AG04450 (cell line): Measurements from ENCODE around the gene KRT25. TPM values are rescaled to one million over a fixed set of nuclear protein-coding genes. Genes with fewer than 3 reads are reported as not detected.

Source experiments
- CTCF ChIA-PET: fragments of 300-600, 350-600 bp; formaldehyde crosslinking; extraction: SDS; loops from one replicate; lab custom pipeline; 2022; ENCODE audit warnings: antibody characterized with exemption, inconsistent platforms; lab: Charles Lee
- POLR2A ChIA-PET: fragments of 350-600 bp; formaldehyde crosslinking; extraction: SDS; loops from one replicate; lab custom pipeline; 2021; ENCODE audit warnings: antibody characterized with exemption, inconsistent platforms; lab: Yijun Ruan, JAX
- DNase-seq: peaks from one replicate; pipeline ENCODE4 v3.0.0-alpha.2; 2011; ENCODE audit warnings: low read depth, low spot score
- H3K27ac ChIP-seq: one replicate; pipeline ENCODE4 v1.5.1; 2012; ENCODE audit warnings: low read depth, low read length, control low read depth
- H3K27me3 ChIP-seq: one replicate; pipeline ENCODE4 v1.6.0; 2012; ENCODE audit warnings: low read length; ENCODE audit not compliant: control insufficient read depth, insufficient read depth
- H3K4me3 ChIP-seq: 2 replicates; pipeline ENCODE4 v1.5.1; 2011; ENCODE audit warnings: mild to moderate bottlenecking, low read depth, low read length, control low read depth
- H3K9me3 ChIP-seq: 2 replicates; pipeline ENCODE4 v1.5.1; 2012; ENCODE audit warnings: low read length; ENCODE audit not compliant: control insufficient read depth, insufficient read depth
- polyA plus RNA-seq: library from polyadenylated mRNA; depleted of rRNA; stranded (reverse); fragments of >200 nt; gene quantifications from 2 replicates; pipeline ENCODE4 v1.2.3, GENCODE V29; 2011; rRNA removed
- TF ChIP-seq, protein P1 (sequence below): IDR thresholded peaks from 2 replicates; pipeline ENCODE4 v1.5.1; 2011; ENCODE audit warnings: low read depth, low read length, control low read depth, inconsistent platforms

Gene KRT25
- polyA plus RNA-seq, 1 experiment = not detected

DNA sequence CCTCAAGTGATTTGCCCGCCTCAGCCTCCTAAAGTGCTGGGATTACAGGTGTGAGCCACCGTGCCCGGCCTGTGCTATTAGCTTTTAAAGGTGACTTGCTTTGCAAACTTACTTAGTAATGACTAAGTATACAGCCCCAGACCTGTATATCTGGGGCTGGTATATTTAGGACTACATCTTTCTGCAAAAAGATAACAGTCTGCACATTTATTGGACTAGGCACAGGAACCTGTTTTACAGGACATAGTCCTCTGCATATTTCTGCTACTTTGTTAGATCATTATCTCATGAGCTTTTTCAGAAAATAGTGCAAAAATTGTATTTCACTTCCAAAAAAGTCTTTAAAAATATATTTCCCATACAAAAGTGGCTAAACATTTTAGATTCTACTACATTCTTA, 52.9 kb downstream of the KRT25 start:
- Histone ChIP-seq H3K27me3 (peaks cover 21% of the 10 kb centered on the region), H3K4me3 (no peak overlapping the region), H3K27ac (no peak overlapping the region), H3K9me3 (no peaks in the 10 kb centered on the region)
- TF ChIP-seq, protein P1, sequence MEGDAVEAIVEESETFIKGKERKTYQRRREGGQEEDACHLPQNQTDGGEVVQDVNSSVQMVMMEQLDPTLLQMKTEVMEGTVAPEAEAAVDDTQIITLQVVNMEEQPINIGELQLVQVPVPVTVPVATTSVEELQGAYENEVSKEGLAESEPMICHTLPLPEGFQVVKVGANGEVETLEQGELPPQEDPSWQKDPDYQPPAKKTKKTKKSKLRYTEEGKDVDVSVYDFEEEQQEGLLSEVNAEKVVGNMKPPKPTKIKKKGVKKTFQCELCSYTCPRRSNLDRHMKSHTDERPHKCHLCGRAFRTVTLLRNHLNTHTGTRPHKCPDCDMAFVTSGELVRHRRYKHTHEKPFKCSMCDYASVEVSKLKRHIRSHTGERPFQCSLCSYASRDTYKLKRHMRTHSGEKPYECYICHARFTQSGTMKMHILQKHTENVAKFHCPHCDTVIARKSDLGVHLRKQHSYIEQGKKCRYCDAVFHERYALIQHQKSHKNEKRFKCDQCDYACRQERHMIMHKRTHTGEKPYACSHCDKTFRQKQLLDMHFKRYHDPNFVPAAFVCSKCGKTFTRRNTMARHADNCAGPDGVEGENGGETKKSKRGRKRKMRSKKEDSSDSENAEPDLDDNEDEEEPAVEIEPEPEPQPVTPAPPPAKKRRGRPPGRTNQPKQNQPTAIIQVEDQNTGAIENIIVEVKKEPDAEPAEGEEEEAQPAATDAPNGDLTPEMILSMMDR = no peak
- no peak for DNase-seq
- CTCF ChIA-PET = no interaction called here
- POLR2A ChIA-PET = no interaction called here

DNA sequence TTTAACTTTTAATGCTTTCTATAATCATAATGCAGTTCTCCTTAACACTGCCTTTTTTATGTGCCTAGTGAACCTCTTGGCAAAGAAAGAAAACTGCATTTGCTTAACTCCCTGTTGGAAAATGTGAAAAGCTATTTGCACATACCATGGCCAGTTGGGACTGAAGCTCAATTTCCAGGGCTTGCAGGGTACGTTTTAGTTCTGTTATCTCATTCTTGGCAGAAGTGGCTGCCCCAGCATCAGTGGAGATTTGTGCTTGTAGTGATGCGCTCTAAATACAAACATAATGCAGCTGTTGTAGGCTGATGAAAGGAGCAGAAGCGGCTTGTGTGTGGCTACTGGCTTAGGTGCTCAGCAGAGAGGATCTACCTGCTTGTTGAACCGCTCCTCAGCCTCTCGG, 55.3 kb downstream of the KRT25 start:
- no peak overlapping the region for H3K27ac ChIP-seq

DNA sequence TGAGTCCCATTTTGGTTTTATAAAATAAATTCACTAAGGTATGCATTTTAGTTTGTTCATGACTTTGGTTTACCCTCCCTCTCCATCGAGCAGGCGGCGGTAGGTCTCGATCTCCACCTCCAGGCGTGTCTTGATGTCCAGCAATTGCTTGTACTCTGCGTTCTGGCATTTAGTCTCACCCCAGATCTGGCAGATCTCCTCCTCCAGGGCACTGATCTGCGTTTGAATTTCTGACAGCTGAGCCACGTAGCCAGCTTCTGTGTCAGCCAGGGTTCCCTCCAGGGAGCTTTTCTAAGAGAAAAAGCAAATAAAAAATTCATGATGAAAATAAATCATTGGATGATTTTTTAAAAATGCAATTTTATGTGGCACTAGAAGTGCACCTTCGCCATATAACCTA, 55.8 kb downstream of the KRT25 start:
- no peak overlapping the region for H3K27ac ChIP-seq
- no peak overlapping the region for H3K4me3 ChIP-seq
- ChIA-PET POLR2A (no interaction called here), CTCF (no interaction called here)
- TF ChIP-seq, protein P1 = no peak
- H3K9me3 ChIP-seq = no peaks in the 10 kb centered on the region
- peaks cover 22% of the 10 kb centered on the region for H3K27me3 ChIP-seq
- DNase-seq = no peak

More for the DNA sequence above, 55.3 kb downstream of the KRT25 start:
- H3K27me3 ChIP-seq = peaks cover 23% of the 10 kb centered on the region
- ChIA-PET POLR2A (no interaction called here), CTCF (no interaction called here)
- TF ChIP-seq, protein P1 = no peak
- H3K9me3 ChIP-seq = no peaks in the 10 kb centered on the region
- no peak for DNase-seq
- H3K4me3 ChIP-seq = no peak overlapping the region

Other genes with a start within 250 kb of the KRT25 start
- 0.12 and 0.22 TPM in 2 replicates for gene CCR7, start 189.9 kb downstream of the KRT25 start, polyA plus RNA-seq
- 93.3 and 111 TPM in 2 replicates for gene SMARCE1, start 107.5 kb downstream of the KRT25 start, polyA plus RNA-seq
- gene KRT222, start 90.2 kb downstream of the KRT25 start, polyA plus RNA-seq = not detected in 2 replicates
- not detected in 2 replicates for gene KRT24, start 51.6 kb downstream of the KRT25 start, polyA plus RNA-seq
- gene KRT26, start 16.9 kb upstream of the KRT25 start, polyA plus RNA-seq = not detected in 2 replicates
- not detected in 2 replicates for gene KRT27, start 27.2 kb upstream of the KRT25 start, polyA plus RNA-seq
- not detected in 2 replicates for gene KRT28, start 44.6 kb upstream of the KRT25 start, polyA plus RNA-seq
- gene KRT10, start 67.3 kb upstream of the KRT25 start, polyA plus RNA-seq = 35.4 and 35.8 TPM in 2 replicates
- gene KRT12, start 111.9 kb upstream of the KRT25 start, polyA plus RNA-seq = not detected in 2 replicates
- gene KRT20, start 129.9 kb upstream of the KRT25 start, polyA plus RNA-seq = not detected in 2 replicates
- 0.06 TPM in 1 of 2 replicates, not detected in the other for gene KRT23, start 182.3 kb upstream of the KRT25 start, polyA plus RNA-seq
- 0.11 TPM in 1 of 2 replicates, not detected in the other for gene KRT39, start 211.6 kb upstream of the KRT25 start, polyA plus RNA-seq
- gene KRT40, start 229.0 kb upstream of the KRT25 start, polyA plus RNA-seq = not detected in 2 replicates
- gene KRTAP3-3, start 238.8 kb upstream of the KRT25 start, polyA plus RNA-seq = not detected in 2 replicates
- not detected in 2 replicates for gene KRTAP3-2, start 244.6 kb upstream of the KRT25 start, polyA plus RNA-seq